DMS153 treated with DMSO at 0.1 percent for 48 hours (cell line): ENCODE results near the gene RARS2.

Source experiments
- DNase-seq: peaks from one replicate; lab custom pipeline; 2025; ENCODE audit not compliant: unreplicated experiment; lab: John Stamatoyannopoulos, UW

Gene RARS2

DNA sequence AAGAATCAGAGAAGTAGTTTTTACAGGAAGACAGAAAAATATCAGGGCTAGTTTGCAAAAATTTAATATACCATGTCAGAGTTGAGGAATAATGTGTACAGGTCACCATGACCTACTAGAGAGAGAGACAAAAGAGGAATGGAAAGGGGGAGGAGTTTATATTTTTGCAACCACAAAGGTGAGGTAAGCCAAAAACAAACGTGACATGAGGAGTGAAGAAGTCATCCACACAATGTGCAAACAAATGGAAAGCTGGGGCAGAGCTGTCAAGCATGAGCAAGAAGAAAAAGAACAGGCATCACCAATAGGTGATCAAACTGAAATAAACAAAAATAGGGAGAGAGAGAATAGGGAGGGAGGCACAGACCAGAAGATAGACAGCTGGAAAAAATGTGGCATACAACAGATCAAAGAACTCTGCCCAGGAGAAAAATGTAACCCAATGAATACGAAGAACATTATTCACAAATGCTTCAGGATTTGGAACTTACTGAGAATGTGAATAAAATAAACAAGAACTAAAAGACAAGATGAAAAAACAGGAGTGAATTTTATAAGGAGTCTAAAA is 15.5 kb downstream of the RARS2 start:
- peak; percentile 62 for DNase-seq

DNA sequence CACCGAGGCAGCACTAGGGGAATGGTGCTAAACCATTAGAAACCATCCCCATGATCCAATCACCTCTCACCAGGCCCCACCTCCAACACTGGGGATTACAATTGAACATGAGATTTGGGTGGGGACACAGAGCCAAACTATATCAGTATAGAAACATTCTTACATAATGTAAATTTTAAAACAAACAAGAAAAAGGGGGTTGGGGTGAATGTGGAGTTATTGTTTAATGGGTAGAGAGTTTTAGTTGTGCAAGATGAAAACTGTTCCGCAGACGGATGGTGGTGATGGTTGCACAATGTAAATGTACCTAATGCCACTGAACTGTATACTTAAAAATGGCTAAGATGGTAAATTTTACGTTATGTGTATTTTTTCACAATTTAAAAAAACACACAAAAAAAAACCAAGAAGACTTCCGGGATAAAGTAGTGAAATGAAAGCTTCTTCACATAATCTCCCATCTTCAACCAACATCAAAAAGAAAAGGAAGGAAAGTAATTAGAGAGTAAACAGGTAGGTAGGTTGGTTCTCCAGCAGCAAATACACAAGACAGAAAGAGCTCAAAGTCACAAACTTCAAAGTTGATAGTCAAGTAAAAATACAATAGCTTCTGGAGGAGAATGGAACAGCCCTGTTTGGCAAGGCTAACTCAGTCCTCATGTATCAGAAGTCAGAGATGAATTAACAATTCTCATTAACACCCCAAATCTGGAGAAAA is 16.3 kb downstream of the RARS2 start:
- no peak for DNase-seq

DNA sequence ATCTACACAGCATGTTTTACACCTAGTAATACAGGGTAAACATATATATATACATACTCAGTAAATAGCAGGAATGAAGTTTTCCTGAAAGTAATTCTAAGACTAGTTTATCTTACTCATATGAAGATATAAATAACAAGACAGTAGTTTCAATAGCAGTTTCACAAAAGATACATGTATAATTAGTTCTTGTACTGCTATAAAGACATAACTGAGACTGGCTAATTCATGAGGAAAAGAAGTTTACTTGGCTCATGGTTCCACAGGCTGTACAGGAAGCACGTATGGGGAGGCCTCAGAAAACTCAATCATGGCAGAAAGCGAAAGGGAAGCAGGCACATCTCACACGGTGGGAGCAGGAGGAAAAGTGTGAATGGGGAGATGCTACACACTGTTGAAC is 16.9 kb downstream of the RARS2 start:
- no peak for DNase-seq

- no peak for DNase-seq
Observed at GRCh38 chr6:87572021-87572420, 17.8 kb downstream of the RARS2 start.

DNA sequence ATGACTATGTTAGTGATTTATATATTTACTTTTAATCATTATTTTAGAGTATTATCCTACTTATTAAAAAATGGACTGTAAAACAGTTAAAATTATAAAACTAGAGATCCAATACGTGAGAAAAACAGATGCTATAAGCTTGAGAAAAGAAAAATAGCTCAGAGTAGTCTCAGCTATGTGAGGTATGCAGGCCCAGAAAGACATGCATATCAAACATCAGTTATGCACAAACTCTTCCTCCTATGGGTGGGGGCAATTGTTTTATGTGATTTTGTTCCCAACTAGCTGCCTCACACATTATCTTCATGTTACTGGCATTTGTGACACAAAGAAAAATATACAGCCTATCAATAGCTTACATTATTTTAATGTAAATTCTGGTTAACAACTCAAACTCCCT is 28.8 kb downstream of the RARS2 start:
- no peak for DNase-seq

- DNase-seq: no peak
Observed at GRCh38 chr6:87558446-87558845, 31.3 kb downstream of the RARS2 start.

GRCh38 chr6:87555506-87555905 is 34.3 kb downstream of the RARS2 start:
- no peak for DNase-seq

DNA sequence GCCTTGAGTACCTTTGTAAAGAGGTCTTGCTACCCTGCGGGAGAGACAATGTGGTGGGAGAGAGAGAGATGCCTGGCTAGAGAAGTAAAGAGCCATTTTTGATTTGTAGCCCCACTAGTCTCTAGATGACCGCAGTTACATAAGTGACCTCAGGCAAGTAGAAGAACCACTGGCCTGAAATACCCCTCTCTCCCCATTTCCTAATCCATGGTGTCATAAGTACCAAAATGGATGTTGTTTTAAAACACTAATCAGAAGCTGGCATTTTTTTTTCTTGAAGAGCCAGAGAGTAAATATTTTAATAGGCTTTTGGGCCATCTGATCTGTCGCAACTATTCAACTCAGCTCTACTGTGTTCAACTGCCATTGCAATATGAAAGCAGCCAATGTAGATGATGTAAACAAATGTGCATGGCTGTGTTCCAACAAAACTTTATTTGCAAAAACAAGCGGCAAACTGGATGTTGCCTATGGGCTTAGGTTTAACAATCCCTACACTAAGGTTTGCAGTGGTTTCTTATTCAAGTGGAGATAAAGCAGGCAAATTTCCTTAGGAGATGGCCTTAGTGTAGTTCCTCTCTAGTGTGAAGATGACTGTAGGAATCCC is 36.5 kb downstream of the RARS2 start:
- no peak for DNase-seq

GRCh38 chr6:87551799-87552198 is 38.0 kb downstream of the RARS2 start:
- DNase-seq: no peak

GRCh38 chr6:87544474-87544735 is 45.4 kb downstream of the RARS2 start:
- no peak for DNase-seq

GRCh38 chr6:87543696-87544473 is 45.9 kb downstream of the RARS2 start:
- no peak for DNase-seq

DNA sequence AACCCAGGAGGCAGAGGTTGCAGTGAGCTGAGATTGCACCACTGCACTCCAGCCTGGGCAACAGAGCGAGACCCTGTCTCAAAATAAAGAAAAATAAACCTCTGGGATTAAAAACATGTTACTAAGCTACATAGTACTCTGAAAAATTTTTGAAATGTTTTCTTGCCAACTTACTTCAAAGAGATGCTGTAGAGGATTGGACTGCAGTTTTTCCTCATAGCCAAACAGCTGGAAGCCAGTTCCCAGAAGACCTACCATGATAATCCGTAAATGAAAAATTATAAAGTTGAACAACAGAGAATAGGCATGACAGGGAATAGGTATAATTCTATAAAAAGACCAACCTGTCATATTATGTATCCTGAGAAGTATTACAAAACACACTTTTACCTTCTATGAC is 48.0 kb downstream of the RARS2 start:
- DNase-seq: no peak

- no peak for DNase-seq
Observed at GRCh38 chr6:87541041-87541440, 48.7 kb downstream of the RARS2 start.

- DNase-seq: no peak
Observed at GRCh38 chr6:87540539-87540938, 49.2 kb downstream of the RARS2 start.

- DNase-seq: no peak
Observed at GRCh38 chr6:87539554-87539953, 50.2 kb downstream of the RARS2 start.

- no peak for DNase-seq
Observed at GRCh38 chr6:87538510-87539260, 51.1 kb downstream of the RARS2 start.

DNA sequence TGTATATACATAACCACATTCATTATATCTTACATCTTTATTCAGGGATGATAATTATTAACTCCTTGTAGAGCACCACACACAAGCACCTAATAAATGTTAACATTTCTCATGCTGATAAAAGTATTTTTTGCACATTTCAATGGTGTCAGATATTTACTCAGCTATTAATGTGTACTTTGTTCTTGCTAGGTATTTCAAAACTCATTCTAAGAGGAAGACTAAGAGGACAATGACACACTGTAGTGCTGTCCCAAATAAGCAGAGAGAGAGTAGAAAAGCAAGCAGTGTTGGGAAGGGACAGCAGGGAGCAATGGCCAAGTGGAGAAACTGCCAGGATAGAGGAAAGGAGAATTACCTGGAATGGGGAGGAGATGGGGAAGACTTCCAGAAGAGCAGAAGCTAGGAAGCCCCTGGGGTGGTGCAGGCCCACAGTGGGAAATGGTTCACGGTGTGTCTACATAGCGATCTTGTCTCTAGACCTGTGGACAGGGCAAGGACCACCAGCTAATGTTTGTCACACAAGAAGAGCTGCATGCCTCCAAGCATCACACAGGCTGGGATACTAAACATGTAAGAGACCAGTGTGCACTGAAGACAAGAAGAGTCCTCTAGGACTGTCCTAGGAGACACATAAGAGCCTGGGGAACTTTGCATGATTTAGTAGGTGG is 55.3 kb downstream of the RARS2 start:
- DNase-seq: no peak

DNA sequence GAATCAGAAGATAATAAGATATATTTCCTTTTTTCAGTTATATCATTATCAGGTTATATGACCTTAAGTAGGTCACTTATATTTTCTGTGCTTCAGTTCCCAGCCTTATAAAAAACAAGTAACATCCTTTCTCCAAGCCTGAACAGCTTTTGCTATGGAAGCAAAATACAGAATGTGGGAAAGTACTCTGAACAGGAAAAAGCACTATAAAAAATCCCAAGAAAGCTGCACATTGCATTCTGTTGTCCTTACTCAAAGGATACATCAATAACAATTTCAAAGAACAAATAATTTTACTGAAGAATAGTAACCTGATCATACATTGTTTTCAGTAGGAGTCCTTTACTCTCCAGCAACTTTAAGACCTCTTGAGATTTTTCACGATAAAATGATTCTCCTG is 60.6 kb downstream of the RARS2 start:
- DNase-seq: no peak

DNA sequence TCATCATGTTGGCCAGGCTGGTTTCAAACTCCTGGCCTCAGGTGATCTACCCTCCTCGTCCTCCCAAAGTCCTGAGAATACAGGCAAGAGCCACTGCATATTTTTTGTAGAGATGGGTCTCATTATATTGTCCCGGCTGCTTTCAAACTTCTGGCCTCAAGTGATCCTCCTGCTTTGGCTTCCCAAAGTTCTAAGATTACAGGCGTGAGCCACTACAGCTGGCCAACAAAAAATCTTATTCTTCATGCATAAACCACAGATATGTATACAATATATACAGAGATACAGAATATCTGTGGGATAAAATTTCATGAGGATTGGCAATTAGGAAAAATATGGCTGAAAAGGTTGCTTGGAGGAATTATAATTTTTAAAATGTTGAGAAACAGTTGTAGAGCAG is 67.1 kb downstream of the RARS2 start:
- no peak for DNase-seq

- no peak for DNase-seq
Observed at GRCh38 chr6:87518453-87518852, 71.3 kb downstream of the RARS2 start.

- DNase-seq: no peak
Observed at GRCh38 chr6:87514831-87515230, 75.0 kb downstream of the RARS2 start.
